HFF-Myc (cell line): Measurements from ENCODE around the gene TTC4.
A peak's percentile ranks its signal among the peaks of the same experiment; 100 is the strongest.

Experiments
- DNase-seq: peaks from one replicate; pipeline ENCODE4 v3.0.0-alpha.2; 2011; ENCODE audit warnings: low read depth; ENCODE audit errors: extremely low read depth
- H3K4me3 ChIP-seq: replicated peaks from 2 replicates; pipeline ENCODE4 v1.5.1; 2011; ENCODE audit warnings: low read depth, mild to moderate bottlenecking, control low read depth, low read length
- CTCF ChIP-seq: IDR thresholded peaks from 2 replicates; pipeline ENCODE4 v1.5.1; 2012; ENCODE audit warnings: mild to moderate bottlenecking, low read depth, low read length, control low read depth; ENCODE audit errors: missing control alignments

The TTC4 gene

DNA sequence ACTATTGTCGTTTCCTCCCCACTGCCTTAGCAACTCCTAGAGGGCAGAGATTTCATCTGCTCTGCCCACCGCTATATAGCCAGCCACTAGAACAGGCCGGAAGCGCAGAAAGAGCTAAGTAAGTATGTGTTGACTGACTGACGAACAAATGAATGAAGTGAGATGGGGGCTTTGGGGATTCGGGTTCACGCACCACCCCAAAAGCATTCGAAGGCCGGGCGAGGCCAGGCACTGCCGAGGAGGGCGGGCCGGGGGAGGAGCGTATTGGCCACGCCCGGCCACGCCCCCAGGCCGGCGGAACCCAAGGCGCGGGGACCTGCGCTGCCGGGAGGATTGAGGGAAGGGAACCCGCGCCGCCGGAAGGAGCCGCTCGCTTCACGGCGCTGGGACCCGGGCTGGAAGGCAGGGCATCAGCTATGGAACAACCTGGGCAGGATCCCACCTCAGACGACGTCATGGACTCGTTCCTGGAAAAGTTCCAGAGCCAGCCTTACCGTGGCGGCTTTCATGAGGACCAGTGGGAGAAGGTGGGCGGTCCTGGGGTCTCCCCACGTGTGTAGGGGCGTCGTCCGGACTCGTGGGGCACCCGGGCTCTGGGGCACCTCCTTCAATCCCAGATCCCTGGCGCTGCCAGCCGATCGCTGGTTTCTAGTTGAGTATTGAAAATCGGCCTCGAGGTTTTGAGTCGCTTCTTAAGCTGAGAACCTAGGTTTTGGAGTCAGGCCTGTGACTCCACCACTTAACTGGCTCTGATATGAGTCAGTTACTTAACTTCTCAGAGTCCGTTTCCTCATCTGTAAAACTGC is at the start of gene TTC4:
Gene TTC4, plus strand, starts transcription at position 369 of the 806 bp plus-strand sequence. Its CDS starts 48 bp downstream, at position 417.
- TF ChIP-seq CTCF = no peak
- peak; percentile 36 for DNase-seq
- H3K4me3 ChIP-seq = peak within 1 kb of the TSS; percentile 74

DNA sequence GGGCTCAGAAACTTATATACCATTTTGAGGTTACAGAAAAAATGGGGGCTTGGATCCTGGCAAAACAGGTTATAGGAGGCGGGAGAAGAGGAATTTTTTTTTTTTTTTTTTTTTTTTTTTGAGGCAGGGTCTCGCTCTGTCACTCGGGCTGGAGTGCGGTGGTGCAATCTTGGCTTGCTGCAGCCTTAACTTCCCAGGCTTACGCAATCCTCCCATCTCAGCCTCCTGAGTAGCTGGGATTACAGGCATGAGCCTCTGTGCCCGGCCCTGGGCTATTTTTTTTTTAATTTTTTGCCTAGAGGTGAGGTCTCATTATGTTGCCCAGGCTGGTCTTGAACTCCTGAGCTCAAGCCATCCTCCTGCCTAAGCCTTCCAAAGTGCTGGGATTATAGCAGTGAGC is 49.3 kb upstream of the TTC4 start:
- no peak for TF ChIP-seq CTCF
- DNase-seq = no peak
- H3K4me3 ChIP-seq = no peak overlapping the region

DNA sequence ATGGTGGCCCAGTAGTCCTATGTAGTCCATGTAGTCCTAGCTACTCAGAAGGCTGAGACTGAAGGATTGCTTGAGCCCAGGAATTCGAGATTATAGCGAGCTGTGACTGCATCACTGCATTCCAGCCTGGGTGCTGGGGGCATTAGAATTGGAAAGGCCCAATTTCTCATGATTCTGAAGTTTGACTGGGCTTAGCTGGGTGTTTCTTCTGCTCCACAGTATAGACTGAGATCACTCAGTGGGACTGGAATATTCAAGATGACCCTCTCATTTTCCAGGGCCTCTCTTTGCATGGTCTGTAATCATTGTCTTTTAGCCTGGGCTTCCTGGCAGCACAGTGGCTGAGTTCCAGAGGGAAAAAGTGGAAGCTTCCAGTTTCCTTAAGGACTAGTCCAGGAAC is 47.9 kb upstream of the TTC4 start:
- DNase-seq = no peak
- H3K4me3 ChIP-seq = no peak overlapping the region
- TF ChIP-seq CTCF = no peak

DNA sequence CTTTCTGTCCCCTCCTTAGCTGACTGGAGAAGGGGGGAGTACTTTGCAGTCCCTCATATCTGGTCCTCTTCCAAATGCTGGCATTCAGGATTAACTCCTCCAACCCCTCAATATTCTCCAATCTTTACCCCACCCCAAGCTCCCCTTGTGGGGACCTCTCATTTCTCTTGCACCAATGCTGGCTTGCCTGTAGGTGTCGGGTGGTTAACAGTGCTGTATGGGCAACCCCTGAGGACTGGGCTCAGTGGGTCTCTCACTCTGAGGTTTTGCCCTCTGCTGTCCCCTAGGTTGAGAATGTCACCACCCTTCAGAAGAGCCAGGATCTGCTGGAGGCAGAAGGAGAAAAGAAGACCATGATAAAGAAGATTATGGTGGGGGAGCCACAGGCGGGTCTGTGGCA is 47.1 kb upstream of the TTC4 start:
- H3K4me3 ChIP-seq = no peak overlapping the region
- no peak for TF ChIP-seq CTCF

DNA sequence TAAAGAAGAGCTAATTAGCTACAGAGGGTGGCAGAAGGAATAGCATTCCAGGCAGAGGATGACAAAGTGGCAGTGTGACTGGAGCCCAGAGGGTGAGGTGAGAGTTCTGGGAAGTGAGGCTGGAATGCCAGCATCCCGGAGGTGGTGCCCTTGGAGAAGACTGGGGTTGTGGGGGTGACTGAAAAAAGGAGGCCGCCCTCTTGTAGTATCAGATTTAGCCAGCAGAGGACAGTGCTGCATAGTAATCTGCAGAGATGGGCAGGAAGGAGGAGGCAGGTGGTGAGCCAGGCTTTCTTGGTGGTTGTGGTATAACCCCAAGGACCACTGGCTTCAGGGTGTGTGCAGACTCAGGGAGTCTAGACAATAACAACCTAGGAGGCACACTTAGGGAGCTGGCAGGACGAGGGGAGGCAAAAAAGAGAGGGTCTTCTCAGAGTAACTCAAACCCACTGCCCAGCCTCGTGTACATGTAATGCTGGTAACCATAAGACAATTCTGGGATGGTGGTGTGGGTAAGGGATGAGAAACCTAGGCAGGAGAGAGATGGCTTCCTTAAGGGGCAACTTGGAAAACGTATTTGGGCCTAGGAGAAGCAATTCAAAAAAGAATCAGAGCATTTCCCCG is 43.6 kb upstream of the TTC4 start:
- no peak overlapping the region for H3K4me3 ChIP-seq
- peak; percentile 21 for DNase-seq
- TF ChIP-seq CTCF = peak; percentile 79

More for the DNA sequence above, 47.1 kb upstream of the TTC4 start:
- no peak for DNase-seq

- H3K4me3 ChIP-seq = no peak overlapping the region
- DNase-seq = no peak
- no peak for TF ChIP-seq CTCF
Measured at GRCh38 chr1:54678776-54679643, 36.7 kb upstream of the TTC4 start.
